Brain microvascular endothelial cell (primary cell): ENCODE data around the gene SHANK3.

ENCODE experiments used
- DNase-seq: peaks from one replicate; pipeline ENCODE4 v3.0.0-alpha.2; 2020
- H3K27ac ChIP-seq: fragments of 250-450 bp; sonication (Bioruptor Pico); 2 replicates; pipeline ENCODE4 v1.5.1; 2020; ENCODE audit warnings: mild to moderate bottlenecking, moderate library complexity
- H3K27me3 ChIP-seq: fragments of 250-450 bp; sonication (Bioruptor Pico); replicated peaks from 2 replicates; pipeline ENCODE4 v1.5.1; 2020; ENCODE audit warnings: mild to moderate bottlenecking
- H3K36me3 ChIP-seq: fragments of 250-450 bp; sonication (Bioruptor Pico); replicated peaks from 2 replicates; pipeline ENCODE4 v1.5.1; 2020; ENCODE audit warnings: mild to moderate bottlenecking
- H3K4me3 ChIP-seq: 2 replicates; pipeline ENCODE4 v1.5.1; 2011; ENCODE audit warnings: low read depth, mild to moderate bottlenecking, control low read depth, low read length, moderate library complexity
- in situ Hi-C: cut with HindIII; loops from 2 replicates; pipeline ENCODE4 v1.10.0; 2017; ENCODE audit warnings: low sequenced_read_pairs, low pct_ligation_motif_present
- TF ChIP-seq, protein P1 (sequence below): IDR thresholded peaks from 2 replicates; pipeline ENCODE4 v1.5.1; 2011; ENCODE audit warnings: low read depth, mild to moderate bottlenecking, moderate library complexity, low read length, control low read depth, inconsistent platforms; ENCODE audit errors: missing control alignments

SHANK3 gene

DNA sequence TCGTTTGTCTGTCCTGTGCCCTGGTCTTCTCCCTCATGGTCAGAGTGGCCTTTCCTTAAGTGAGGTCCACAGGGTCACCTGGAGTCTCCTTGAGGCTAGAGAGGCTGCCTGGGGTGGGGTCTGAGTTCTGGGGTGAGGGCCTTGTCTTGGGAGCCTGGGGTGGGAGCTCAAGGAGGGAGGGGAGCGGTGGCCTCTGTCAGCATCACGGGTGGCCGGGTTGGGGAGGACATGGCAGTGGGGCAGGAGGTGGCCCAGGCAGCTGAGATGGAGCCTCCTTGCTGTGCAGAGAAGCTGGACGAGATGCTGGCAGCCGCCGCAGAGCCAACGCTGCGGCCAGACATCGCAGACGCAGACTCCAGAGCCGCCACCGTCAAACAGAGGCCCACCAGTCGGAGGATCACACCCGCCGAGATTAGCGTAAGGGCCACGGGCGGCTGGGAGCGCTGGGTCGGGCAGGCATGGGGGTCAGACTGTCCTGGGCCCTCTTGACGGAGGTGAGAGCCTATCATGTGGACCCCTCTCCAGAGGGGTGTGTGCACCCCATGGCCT lies 42.1 kb downstream of the SHANK3 start:
- H3K27me3 ChIP-seq = peaks cover 8% of the 10 kb centered on the region
- no peak overlapping the region for H3K27ac ChIP-seq
- in situ Hi-C loops = no loop called here
- DNase-seq = no peak
- H3K36me3 ChIP-seq = no peaks in the 10 kb centered on the region
- no peak overlapping the region for H3K4me3 ChIP-seq
- TF ChIP-seq, protein P1, sequence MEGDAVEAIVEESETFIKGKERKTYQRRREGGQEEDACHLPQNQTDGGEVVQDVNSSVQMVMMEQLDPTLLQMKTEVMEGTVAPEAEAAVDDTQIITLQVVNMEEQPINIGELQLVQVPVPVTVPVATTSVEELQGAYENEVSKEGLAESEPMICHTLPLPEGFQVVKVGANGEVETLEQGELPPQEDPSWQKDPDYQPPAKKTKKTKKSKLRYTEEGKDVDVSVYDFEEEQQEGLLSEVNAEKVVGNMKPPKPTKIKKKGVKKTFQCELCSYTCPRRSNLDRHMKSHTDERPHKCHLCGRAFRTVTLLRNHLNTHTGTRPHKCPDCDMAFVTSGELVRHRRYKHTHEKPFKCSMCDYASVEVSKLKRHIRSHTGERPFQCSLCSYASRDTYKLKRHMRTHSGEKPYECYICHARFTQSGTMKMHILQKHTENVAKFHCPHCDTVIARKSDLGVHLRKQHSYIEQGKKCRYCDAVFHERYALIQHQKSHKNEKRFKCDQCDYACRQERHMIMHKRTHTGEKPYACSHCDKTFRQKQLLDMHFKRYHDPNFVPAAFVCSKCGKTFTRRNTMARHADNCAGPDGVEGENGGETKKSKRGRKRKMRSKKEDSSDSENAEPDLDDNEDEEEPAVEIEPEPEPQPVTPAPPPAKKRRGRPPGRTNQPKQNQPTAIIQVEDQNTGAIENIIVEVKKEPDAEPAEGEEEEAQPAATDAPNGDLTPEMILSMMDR = no peak

DNA sequence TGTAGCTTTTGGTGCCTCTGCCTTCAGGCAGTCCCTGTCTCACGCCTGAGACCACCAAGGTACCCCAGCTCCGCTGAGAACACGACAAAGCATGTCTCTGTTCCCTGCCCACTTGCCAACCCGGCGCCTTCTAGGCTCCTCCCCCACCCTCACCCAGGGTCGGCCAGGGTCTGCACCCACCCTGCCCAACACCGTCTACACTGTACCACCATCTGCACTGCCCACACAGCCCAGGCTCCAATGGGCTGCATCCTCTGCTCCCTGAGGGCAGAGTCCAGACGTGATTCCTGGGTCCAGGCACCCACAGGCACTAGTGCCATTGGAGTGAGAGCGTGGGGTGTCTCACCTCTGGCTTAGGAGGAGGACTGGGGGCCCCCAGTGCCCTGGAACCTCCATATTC lies 42.6 kb downstream of the SHANK3 start:
- in situ Hi-C loops = no loop called here
- Histone ChIP-seq H3K4me3 (no peak overlapping the region), H3K27me3 (peaks cover 11% of the 10 kb centered on the region), H3K36me3 (no peaks in the 10 kb centered on the region), H3K27ac (no peak overlapping the region)
- no peak for DNase-seq
- TF ChIP-seq, protein P1 = no peak

DNA sequence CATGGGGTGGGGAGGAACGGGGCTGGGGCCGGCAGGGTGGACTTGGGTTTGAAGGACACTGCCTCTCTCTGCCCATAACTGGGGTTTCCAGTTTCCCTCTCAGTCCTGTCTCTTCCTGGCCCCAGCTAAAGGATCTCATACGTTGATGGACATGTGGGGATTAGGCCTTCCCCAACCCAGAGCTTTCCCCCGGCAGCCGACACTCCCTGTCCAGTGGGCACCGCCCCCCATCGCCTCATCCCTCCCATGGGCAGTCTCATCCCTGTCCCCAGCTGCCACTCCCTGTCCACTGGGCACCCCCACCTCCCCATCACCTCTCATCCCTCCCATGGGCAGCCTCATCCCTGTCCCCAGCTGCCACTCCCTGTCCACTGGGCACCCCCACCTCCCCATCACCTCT lies 43.2 kb downstream of the SHANK3 start:
- H3K4me3 ChIP-seq = no peak overlapping the region
- DNase-seq = no peak
- in situ Hi-C loops = no loop called here
- H3K27ac ChIP-seq = no peak overlapping the region
- TF ChIP-seq, protein P1 = no peak
- H3K27me3 ChIP-seq = peaks cover 17% of the 10 kb centered on the region
- no peaks in the 10 kb centered on the region for H3K36me3 ChIP-seq

DNA sequence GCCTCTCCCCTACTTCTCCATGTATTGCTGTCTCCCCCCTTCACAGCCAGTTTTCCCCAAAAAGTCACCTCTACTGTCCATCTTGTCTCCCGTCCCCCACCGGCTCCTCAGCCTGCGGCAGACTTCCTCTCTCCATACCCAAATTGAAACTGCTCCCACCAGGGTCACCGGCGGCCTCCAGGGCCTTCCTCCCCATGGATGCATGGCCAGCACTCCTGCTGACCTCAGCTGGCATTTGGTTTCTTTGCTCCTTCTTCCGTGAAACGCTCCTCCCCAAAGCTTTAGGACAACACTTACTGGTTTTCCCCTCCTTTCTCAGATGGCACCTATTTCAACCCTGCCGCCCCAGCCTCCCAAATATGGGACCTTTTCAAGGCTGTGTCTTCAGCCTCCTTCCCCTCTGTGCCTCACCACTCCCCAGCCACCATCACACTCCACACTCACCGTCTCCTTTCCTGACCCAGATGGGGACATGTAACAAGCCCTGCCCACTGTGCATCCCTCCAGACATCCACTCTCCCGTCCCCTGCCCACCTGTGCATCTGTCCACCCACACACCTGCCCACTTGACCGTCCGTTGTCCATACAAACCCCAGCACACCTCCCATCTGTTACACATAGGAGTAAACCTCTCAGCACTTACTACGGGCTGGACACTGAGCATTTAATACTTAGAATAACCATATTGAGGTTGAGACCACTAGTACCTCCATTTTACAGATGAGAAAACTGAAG lies 43.8 kb downstream of the SHANK3 start:
- DNase-seq = no peak
- TF ChIP-seq, protein P1 = no peak

DNA sequence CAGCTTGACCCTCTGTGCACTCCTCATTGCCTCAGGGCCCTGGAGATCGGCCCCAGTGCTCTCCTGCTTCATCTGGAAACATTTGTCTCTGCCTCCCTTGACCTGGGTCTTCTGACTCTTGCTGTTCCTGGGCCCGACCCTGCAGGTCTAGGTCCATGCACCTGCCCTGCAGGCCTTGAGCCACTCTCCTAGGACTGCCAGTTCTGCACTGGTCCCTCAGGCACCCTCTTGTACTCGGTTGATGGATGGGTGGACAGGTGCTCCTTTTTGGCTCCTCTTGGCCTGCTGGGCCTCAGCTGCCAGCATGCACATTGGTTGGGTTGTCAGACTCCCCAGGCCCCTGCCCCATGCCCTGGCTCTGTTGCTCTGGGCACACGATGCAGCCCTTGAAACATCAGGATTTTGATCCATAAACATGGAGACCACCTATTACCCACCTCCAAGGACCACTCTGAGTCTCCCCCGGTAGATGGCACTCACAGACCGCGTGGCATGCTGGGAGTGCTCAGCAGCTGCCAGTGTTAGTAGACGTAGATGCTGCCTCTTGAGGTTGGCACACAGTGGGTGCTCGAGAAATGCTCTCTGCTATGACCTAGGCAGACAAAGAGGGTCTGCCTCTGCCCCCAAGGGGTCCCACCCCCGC lies 45.2 kb downstream of the SHANK3 start:
- Histone ChIP-seq H3K36me3 (no peaks in the 10 kb centered on the region), H3K4me3 (no peak overlapping the region), H3K27me3 (peaks cover 27% of the 10 kb centered on the region), H3K27ac (no peak overlapping the region)
- TF ChIP-seq, protein P1 = peak; percentile 9
- DNase-seq = no peak
- in situ Hi-C loops = no loop called here

More for the DNA sequence above, 43.8 kb downstream of the SHANK3 start:
- in situ Hi-C loops = no loop called here
- H3K27me3 ChIP-seq = peaks cover 23% of the 10 kb centered on the region
- no peaks in the 10 kb centered on the region for H3K36me3 ChIP-seq
- H3K4me3 ChIP-seq = no peak overlapping the region
- no peak overlapping the region for H3K27ac ChIP-seq
